HG03135 (cell line): ENCODE data around the gene ZFYVE21.

Source experiments
- ATAC-seq: cut with Tn5 transposase; IDR thresholded peaks from one replicate; pipeline ENCODE4 v1.9.1; 2021; ENCODE audit warnings: mild to moderate bottlenecking, moderate library complexity; ENCODE audit not compliant: unreplicated experiment

Gene ZFYVE21

DNA sequence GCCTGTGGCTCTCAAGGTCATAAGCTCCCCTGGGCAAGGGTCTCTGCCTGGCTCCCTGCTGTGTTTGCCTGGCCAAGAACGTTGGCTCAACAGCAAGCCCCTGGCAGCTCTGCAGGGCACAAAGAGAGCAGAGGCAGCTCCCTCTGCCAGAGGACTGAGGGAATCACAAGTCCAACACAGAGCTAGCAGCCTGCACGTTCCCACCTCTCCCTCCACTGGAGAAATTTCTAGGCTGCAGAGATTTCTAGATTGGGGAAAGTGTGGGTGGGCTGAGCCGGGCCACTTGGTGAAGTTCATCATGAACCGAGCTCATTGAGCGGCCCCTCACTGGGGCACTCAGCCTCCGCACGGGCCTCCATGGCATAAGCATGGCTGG, 19.8 kb downstream of the ZFYVE21 start:
- no peak for ATAC-seq

DNA sequence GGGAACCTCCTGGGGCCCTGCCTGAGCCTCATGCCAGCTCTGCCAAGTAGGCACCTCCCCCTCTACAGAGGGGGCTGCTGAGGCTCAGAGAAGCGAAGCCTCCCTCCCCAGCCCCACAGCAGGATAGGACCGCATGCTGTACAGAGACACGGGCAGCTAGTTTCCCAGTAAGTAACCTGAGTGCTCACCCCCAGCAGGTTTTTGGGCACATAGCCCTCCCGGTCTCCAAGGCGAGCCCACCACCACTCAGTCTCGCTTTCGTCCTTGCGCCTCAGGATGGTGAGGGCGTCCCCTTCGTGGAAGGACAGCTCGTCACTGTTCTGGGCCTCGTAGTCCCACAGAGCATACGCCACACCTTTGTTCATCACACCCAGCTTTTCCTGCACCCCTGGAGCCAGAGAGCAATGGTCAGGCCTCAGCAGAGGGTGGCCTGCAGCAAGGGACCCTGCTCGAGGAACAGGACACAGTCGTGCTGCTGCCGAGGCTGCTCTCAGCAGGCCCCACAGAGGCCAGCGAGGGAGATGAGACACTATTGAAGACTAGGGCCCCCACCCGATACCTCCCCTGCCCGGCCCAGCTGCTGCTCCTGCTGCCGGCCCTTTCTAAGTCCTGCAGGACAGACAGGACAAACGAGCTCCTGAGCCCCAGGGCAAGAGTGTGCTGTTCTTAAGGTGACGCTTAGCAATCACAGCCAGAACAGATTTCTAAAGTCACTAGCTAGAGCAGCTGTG, 20.4 kb downstream of the ZFYVE21 start:
- ATAC-seq, result no peak

DNA sequence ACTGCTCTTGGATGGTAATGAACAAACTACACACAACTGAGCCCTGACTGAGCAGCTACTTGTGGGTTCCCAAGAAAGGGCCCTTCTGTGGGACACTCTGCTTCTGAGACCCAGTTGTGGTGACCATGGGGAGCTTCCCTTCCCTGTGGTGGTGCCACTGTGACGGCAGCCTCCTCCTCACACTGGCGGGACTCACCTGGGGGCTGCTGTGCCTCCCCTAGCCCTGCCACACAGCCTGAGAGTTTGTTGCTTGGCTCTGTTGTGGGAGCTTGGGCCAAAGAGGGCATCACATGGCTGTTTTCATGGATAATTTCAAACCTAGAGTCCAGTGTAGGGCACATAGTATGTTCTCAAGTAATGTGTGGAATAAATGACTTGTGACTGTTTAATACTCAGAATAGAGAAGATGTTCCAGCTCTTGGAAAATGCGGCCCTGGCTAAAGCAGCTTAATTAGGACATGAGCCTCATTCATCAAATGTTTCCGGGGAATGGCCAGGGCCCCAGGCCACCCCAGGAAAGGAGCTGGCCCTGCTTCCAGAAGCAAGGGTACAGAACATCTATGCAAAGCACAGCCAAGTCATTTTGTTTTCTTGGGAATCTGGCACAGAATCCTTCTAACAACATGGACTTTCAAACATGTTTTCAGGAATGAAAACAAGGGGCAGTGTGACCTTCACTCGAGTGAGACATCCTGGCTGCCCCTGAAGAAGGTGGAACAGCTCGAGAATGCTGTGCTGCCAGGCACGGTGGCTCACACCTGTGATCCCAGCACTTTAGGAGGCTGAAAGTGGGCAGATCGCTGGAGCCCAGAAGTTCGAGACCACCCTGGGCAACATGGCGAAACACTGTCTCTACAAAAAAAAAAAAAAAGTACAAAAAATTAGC, 21.2 kb downstream of the ZFYVE21 start:
- ATAC-seq, result no peak

DNA sequence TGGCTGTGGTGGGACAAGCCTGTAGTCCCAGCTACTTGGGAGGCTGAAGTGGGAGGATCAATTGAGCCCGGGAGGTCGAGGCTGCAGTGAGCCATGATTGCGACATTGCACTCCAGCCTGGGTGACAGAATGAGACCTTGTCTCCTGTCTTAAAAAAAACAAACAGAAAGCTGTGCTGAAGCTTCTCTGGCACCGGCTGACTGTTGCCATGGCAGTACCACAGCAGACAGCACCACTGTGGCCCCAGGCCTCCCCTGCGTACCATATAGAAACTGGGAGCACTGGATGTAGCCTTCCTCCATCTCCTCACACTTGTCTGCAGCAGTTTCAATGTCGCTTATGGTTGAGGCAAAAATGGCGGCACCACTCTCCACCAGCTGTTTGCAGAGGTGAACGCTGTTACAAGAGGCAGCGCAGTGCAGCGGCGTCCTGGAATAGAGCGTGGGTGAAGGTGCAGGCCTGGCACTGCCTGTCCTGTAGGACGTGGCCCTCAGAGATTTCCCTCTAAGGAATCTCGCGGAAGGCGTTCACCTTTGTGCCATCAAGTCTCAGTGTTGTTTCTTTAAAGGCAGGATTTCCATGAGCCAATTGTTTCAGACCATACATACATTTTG, 21.9 kb downstream of the ZFYVE21 start:
- no peak for ATAC-seq

DNA sequence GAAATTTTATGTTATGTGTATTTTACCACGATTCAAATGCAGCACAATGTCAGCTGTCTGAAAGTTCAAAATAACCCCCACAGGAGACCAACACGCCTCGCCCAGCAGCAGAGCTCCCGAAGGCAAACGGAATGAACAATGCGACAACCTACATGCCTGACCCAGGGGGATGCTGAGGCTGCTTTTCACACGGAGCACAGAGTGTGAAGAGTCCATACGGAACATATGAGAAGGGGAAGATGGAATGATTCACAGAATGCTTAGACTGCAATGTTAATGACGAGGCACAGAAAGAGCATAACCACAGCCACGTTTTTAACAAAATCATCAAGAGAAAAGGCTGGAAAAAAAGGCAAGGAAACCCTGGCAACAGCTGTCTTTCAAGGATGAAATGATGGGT, 22.6 kb downstream of the ZFYVE21 start:
- ATAC-seq, result no peak

DNA sequence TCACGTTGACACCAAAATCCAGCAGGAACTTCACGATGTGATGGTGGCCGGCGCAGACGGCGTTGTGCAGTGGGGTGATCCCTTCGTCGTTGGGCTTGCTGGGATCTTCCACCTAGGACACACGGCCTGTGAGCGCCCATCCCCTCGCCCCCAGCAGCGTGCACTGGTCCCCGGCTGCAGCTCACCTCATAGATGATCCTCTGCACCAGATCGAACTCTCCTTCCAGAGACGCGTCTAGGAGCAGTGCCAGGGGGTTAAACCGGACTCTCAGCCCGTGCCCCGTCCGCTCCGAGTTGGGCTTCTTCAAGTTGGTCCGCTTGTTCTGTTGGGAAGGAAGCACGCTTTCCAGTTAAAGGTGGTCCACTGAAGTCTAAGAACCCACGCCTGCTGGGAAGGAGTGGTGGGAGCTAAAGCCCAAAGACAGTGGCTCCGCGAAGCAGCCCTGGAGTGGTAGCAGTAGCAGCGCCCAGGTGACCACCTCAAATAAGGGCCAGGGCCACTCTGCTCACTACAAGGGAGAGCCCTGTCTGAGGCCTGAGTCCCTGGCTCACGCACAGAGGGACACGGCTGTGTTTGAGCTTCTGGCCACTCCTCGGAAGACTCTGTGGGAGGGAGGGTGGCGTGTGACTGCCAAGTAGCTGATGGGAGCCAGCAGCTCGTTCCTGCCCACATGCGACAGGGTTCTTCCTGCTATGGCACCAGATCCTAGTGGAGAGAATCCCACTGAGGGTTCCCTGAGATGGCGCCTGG, 23.3 kb downstream of the ZFYVE21 start:
- ATAC-seq, result no peak

DNA sequence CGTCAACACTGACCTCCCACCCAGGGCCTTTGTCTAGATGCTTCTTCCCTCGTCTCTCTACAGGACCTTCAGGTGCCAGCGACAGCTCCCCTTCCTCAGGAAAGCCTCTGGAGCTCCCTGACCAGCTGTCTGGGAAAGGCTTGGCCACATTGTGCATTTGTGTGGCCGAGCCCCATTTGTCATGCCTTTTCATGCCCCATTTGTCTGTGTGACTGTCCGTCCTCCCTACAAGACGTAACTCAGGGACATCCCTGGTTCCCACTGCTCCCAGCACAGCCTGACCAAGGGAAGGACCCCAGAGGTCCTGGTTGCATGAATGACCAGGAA, 23.8 kb downstream of the ZFYVE21 start:
- no peak for ATAC-seq

DNA sequence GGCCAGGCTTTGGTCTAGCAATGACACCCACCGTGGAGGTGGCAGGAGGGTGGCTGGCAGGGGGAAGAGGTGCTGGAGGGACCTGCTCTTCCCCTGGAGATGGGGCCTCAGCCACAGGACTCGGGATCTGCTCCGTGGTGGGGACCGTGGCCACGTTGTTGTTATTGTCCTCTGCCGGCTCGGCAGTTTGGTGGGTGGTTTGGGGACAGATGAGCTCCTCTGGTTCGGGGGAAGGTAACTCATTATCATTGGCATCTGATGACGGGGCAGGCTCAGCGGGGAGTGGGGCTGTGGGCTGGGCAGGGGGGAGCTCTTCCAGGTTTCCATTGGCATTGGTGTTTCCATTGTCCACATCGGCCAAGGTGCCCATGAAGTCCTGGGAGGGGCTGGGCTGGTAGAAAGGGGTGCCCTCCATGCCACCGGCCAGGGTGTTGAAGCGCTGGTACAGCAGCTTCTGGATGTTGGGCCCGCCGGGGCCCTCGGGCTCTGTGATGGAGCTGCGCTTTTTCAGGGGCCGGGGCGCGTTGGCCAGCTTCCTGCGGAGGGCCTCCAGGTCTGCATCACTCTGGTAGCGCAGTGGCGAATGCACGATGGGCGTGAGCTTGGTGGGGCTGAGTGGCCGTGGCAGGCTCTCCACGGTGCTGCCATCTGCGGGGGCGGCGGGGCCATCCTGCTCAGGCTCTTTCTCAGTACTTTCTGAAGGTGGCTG, 24.3 kb downstream of the ZFYVE21 start:
- ATAC-seq, result no peak

DNA sequence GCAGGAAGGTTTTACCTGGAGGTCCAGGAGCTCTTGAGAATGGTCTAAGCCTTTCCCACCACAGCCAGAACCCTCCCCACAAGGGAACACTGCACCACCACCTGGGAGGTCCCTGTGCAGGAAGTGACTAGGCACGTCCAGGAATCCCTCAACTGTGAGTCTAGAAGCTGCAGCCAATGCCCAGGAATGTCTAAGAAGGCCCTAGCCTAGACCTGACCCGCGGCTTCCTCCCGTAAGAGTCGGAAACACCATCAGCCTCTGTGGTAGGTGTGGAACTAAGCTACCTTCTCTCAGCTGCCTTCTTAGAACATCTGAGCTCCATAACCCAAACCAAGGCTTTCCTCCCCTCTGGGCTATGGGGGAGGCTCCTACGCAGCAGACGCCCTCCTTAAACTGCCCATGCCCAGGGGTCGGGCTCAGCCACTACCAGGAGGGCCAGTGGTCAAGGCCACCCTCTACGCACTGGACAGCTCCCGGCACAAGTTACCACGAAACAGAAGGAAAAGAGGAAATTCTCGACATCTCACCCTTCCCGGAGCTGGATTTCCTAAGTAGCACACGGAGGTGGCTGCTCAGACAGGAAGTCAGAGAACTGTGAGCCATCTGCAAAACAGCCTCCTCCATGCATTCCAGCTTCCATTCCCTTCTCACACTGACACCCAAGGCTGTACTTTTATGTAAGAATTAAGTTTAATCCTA, 25.5 kb downstream of the ZFYVE21 start:
- ATAC-seq, result no peak

DNA sequence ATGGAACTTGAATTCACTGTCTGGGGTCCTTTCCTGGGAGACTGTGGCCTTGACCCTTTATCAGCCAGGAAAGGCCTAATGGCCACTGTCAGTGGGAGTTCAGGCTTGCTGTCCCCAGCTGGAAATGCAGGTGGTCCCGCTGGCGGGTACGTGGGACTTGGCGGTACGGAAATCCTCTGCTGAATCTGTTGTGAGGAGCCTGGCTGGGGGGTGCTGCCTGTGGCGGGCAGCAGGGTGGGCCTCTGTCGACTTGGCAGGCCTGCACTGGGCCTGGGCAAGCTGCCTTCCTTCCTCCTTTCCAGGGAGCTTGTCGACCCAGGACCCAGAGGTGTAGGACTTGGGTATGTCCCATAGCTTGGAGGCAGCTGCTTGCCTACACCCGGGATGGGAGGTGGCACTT, 26.3 kb downstream of the ZFYVE21 start:
- no peak for ATAC-seq

DNA sequence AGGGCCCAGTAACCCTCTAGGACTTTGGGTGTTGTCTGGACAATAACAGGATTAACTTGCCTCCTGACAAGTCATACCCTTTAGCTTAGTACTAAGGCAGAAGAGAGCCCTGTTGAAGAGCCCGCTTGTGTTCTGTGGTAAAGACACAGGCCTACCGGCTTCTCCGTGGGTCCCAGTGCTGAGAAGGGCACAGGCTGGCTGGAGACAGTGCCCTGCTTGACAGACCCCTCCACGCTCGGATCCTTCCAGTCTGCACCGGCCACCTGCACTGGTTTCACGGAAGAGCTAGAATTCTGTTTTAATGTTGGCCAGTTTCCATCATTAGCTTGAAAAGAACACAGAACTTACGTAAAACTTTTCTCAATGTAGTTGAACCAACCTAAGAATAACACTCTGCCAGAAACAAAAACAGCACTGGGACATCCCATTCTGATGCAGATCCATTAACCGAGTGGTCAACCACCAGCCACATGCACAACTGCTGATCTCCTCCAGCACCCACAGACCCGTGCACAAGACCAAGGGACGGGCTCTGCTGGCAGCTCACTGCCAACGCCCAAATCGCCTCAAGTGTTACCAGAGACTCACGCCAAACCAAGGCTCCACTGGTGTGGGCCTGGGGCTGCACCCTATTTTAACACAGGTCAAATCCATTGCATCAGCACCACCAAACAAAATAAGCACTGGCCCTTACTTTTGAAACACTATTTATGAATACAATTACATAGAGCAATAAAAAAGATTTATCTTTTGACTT, 27.1 kb downstream of the ZFYVE21 start:
- no peak for ATAC-seq

DNA sequence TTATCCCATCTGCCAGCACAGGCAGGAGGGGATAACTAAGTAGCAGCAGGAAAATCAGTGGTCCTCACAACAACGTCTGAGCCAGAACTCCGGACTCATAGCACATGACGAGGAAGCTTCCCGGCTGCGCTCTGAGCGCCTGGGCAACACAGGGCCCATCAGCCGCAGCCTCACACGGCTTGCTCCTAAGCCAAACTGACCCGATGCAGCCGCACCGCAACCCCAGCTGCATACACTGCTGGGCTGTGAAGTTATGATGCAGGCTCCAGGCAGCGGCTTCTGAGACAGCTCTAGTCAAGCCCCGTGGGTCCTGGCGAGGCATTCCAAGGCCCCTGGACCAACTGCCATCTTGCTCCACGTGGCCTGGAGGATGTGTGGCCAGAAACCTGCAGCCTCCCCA, 28.1 kb downstream of the ZFYVE21 start:
- no peak for ATAC-seq

DNA sequence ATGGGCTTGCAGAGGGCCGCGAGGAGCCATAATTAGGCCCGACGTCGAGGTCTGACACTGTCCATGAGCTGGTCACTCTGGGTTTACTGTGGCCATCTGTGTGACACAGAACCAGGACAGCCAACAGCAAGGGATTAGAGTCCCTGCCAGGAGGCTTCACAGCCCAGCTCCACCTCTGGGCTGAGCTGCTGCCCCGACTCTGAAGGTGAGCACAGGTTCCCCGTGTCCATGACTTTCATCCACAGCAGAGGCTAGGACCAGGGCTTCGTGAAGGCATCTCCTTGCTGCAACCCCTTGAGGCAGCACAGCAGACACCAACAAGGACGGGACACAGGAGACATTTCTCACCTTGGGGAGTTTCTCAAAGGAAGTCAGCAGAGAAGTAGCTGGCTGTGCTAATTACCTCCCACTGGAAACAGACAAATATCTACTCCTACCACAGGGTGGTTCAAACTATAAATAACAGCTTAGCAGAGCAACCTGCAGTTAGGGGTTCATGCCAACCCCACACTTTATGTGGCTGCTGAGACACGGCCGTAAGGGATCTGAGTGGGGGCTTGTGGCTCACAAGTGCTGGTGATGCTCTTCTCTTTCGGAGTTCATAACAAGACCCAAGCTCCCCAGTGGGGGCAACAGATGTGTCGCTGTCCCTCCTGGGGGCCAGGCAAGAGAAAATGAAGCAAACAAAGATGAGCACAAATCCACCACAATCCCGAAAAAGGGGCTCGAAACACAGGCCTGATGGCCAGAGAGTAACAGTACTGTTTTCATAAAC, 29.2 kb downstream of the ZFYVE21 start:
- ATAC-seq, result no peak

DNA sequence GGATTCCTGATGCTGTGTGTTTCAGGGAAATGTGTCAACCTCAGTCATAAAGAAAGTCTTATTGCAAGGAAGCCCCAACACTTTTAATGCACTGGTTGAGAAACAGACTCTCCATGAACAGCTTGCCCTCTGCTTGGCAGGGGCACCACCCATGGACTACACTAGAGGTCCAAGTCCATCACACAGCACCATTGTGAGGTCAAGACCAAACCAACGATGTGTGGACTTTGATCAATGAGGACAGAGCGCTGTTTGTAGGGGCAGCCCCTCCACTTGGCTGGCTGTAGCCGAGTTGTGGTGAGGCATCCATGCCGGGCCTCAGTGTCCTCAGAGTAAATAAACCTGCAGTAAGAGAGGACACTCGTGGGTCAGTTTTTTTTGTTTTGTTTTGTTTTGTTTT, 29.8 kb downstream of the ZFYVE21 start:
- no peak for ATAC-seq

DNA sequence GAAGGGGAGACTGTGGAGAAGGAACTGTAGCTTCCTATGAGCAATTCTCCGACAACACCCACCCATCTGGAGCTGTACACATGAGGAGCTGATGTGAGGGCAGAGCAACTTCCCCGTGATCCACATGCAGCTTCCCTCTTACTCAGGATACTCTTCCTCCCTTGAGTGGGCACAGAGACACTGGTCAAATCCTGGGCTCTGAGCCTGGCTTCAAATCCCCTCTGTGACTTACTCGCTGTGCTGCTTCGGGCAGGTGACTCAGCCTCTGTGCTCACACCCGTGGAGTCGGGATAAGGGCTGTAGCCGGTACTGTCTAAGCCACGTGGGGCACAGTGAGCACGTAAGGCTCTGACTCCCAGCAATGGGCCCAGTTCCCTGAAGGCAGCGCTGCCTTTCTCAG, 31.1 kb downstream of the ZFYVE21 start:
- no peak for ATAC-seq

DNA sequence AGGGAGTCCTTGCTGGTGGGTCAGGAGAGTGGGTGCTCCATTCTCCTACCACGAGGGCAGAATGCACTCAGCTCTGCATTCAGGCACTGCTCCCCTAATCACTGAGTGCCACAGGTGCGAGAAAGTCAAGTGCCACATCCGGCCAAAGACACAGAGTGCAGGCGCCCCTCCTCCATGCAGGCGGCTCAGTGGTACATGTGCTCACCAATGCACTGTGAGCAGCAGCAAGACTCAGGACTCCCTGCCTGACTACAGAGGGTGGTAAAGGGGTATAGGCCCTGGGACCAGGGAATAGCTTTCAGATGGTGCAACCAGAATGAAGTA, 32.9 kb downstream of the ZFYVE21 start:
- ATAC-seq, result no peak

DNA sequence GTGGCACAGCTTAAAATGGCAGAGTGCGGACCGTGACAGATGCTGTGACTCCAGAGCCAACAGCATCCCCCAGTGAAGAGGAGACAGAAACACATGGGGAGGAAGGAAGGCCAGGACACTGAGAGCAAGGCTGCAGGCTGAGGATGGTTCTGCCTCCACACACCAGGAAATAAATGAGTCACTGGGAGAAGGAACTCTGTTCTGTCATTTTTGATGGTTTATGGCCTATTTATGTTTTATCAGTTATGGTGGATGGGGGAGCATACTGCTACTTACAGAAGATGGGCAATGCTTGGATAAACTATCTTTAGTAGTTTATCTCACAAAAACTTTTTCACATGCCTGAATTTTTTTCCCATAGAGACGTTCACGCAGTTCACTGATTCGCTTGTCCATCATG, 33.8 kb downstream of the ZFYVE21 start:
- no peak for ATAC-seq

DNA sequence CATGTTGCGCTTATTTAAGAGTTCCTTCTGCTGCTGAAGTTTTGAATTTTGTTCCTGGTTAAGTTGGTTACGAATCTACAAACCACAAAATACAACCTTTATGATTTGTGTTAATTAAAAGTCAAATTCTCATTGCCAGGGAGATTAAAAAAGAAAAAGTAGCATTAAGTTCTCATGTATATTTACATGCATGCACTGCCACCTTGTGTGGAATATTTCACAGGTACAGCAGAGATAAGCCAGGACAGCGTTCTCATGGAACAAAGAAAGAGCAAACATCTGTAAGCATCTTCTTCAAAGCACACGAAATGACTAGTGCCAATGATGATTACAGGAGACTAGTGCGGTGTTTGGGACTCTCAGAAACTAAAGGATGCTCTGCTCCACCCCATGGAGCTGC, 34.2 kb downstream of the ZFYVE21 start:
- ATAC-seq, result no peak

DNA sequence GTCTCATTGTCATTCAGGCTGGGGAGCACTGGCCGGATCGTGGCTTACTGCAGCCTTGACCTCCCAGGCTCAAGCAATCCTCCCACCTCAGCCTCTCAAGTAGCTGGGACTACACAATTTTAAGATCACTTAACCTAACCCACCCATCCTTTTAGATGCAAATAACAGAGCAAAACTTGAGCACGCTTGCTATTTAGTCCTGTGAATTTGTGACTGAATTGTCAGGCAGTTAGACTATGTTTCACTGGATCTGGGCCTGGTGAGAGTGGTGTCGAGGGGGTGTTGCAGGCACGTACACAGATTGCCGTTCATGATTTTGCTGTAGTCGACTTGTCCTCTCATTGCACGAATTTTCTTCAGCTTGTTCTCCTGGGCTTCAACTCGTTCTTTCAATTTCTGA, 38.2 kb downstream of the ZFYVE21 start:
- no peak for ATAC-seq
